Measurements from ENCODE around the gene TRUB2. TPM values are rescaled to one million over a fixed set of nuclear protein-coding genes. Genes with fewer than 3 reads are reported as not detected.

Gene TRUB2
- 21.7 and 26.2 TPM in 2 replicates for total RNA-seq

DNA sequence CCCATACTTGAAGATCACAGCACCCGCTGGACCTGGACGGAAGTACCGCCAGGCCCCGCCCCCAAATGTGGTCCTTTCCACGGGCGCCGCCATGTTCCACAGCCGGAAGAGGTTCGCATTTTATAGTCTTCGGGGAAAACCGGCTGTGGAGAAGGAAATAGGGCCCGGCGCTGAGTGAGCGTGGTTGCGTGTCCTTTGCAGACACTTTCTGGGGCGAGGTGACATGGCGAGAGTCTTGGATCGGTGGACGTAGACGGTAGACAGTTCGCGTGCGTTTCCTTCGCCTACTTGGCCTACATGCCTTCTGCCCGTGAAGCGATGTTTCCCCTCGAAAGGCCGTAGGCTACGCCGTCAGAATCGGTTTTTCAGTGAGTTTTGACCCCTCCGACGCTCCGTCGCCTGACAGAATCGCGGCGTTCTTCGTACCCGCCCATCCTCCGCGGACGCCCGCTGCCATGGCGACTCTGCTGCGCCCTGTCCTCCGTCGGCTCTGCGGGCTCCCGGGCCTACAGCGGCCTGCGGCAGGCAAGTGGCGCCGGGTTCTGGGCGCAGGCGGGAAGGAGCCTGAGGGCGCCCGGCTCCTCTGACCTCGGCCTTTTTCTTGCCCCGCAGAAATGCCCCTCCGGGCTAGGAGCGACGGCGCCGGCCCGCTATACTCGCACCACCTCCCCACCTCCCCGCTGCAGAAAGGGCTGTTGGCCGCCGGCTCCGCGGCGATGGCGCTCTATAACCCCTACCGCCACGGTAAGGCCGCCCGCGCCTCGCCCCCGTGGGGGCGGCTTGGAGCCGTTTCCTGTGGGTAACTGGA, at the start of gene TRUB2, which contains the start of gene COQ4:
TSS of gene TRUB2 (minus strand) at position 44 of the 808 bp plus-strand sequence. CDS start at position 5, 39 bp downstream.
TSS of gene COQ4 (plus strand) at position 436 of the 808 bp plus-strand sequence. CDS start at position 456, 20 bp downstream.

GRCh38 chr9:128370752-128371629, 48.7 kb upstream of the TRUB2 start, which contains the start of gene URM1:
URM1 (plus strand) TSS chr9:128371374; CDS start chr9:128371381, 7 bp downstream.

GRCh38 chr9:128339761-128340690, 17.8 kb upstream of the TRUB2 start, which contains the start of gene SLC27A4:
SLC27A4 (plus strand) TSS chr9:128340527; CDS start chr9:128343133, 2,606 bp downstream.

DNA sequence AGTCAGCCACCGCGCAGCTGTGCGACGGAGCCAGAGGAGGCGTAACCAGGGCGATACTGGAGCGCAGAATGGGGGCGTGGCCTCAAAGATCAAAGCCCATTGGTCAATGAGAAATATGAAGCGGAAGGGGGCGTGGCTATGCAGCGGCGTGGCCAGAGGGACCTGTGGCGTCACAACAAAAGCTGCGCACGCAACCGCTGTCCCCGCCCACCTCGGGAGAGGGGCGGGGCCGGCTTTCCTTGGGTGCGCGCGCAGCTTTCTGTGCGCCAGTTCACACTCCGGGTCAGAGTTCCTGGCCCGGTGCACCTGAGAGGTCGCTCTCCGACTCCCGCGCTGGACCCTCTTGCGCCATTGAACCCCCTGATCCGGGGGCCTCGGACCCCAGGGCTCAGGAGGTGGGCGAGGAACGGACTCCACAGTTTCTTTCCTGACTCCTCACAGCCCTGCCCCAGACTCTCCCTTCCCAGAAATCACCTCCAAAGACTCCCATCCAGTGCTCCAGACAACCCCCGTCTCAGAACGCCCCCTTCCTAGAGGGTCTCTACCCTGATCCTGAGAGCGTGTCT, 46.2 kb downstream of the TRUB2 start, which contains the start of gene SWI5:
TSS of gene SWI5 (plus strand) at position 269 of the 566 bp plus-strand sequence.

DNA sequence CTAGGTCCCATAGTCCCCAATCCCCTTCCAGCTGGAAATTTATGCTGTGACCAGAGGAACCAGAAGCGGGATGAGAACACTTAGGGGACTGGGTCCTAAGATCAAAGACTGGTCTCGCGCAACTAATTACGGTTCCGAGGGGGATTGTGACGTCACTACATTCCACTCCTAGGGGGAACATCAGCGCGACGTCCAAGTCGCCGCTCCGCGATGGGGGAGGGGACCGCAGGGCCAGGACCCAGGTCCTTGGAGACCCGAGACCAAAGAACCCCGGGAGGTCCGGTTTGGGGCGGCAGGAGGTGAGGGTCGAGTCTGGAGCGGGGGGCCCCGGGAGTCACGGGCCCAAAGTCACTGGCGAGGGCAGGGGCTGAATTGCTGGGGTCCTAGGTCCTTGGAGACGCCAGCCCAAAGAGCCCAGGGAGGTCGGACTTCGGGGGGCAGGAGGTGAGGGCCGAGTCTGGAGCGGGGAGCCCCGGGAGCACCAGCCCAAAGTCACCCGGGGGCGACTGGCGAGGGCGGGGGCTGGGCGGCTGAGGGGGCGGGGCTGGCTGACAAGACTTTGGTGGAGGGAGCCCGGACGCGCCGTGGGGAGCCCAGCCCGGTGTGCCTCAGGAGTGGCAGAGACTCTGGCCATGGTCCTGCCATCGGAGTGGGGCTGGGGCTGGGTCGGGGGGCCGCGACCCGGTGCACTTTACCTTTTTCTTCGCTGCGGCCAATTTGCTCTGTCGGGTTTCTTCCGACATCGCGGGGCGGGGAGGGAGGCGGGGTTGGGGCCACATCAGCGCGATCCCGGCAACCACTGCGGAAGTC, 46.8 kb downstream of the TRUB2 start, which contains the start of gene GOLGA2:
TSS of gene GOLGA2 (minus strand) at position 810 of the 810 bp plus-strand sequence. CDS start at position 779, 31 bp downstream.

Other genes with a start within 250 kb of the TRUB2 start
- gene PTGES2, start 194.7 kb downstream of the TRUB2 start, total RNA-seq, result 57.1 and 61.7 TPM in 2 replicates
- gene LCN2, start 173.0 kb downstream of the TRUB2 start, total RNA-seq, result not detected in 2 replicates
- 19.9 and 26.1 TPM in 2 replicates for gene BBLN, start 162.2 kb downstream of the TRUB2 start, total RNA-seq
- gene CIZ1, start 130.9 kb downstream of the TRUB2 start, total RNA-seq, result 37.1 and 40.1 TPM in 2 replicates
- 23.1 and 45.6 TPM in 2 replicates for gene DNM1, start 119.1 kb downstream of the TRUB2 start, total RNA-seq
- gene GOLGA2, start 46.4 kb downstream of the TRUB2 start, total RNA-seq, result 61.4 and 70.2 TPM in 2 replicates
- gene SWI5, start 46.2 kb downstream of the TRUB2 start, total RNA-seq, result 19.5 and 23.1 TPM in 2 replicates
- gene COQ4, start 392 bp upstream of the TRUB2 start, total RNA-seq, result 43.0 and 45.9 TPM in 2 replicates
- 22.8 and 29.9 TPM in 2 replicates for gene SLC27A4, start 18.1 kb upstream of the TRUB2 start, total RNA-seq
- gene URM1, start 48.9 kb upstream of the TRUB2 start, total RNA-seq, result 28.2 and 32.7 TPM in 2 replicates
- 55.1 and 75.0 TPM in 2 replicates for gene CERCAM, start 98.4 kb upstream of the TRUB2 start, total RNA-seq
- 41.5 and 55.9 TPM in 2 replicates for gene ODF2, start 133.6 kb upstream of the TRUB2 start, total RNA-seq
- 33.1 and 39.5 TPM in 2 replicates for gene GLE1, start 182.3 kb upstream of the TRUB2 start, total RNA-seq
- 283 and 383 TPM in 2 replicates for gene SPTAN1, start 230.1 kb upstream of the TRUB2 start, total RNA-seq